HepG2 (cell line): Measurements from ENCODE around the gene RTEL1. TPM values are rescaled to one million over a fixed set of nuclear protein-coding genes. Genes with fewer than 3 reads are reported as not detected.

Experiments
- ARNT ChIP-seq: fragments of 450-650 bp; IDR thresholded peaks from 2 replicates; pipeline ENCODE4 v1.6.1; 2017
- ATF7 ChIP-seq, 2 experiments: fragments of 450-650 bp in 1 of 2; sonication (generic) in 1 of 2; formaldehyde crosslinking in 1 of 2; IDR thresholded peaks; 2 replicates each; pipeline versions ENCODE4 v1.4.0 to v1.6.1; 2016 to 2020; ENCODE audit warnings: antibody characterized with exemption in 1 of 2, mild to moderate bottlenecking in 1 of 2, missing genetic modification reagents in 1 of 2
- PBX3 ChIP-seq: sonication (generic); formaldehyde crosslinking; IDR thresholded peaks from 2 replicates; pipeline ENCODE4 v1.8.1; 2023; ENCODE audit warnings: missing genetic modification reagents, inconsistent platforms, borderline replicate concordance
- SKIL ChIP-seq: sonication (generic); formaldehyde crosslinking; IDR thresholded peaks from 2 replicates; pipeline ENCODE4 v1.8.0; 2022; ENCODE audit warnings: missing genetic modification reagents, mild to moderate bottlenecking, moderate library complexity, borderline replicate concordance
- SP140L ChIP-seq: sonication (generic); formaldehyde crosslinking; IDR thresholded peaks from 2 replicates; pipeline ENCODE4 v1.4.0; 2020; ENCODE audit warnings: missing genetic modification reagents, borderline replicate concordance
- SRF ChIP-seq: IDR thresholded peaks from 2 replicates; pipeline ENCODE4 v1.6.1; 2011; ENCODE audit warnings: mild to moderate bottlenecking, low read depth, low read length, moderate library complexity
- TSC22D2 ChIP-seq: sonication (generic); formaldehyde crosslinking; IDR thresholded peaks from 2 replicates; pipeline ENCODE4 v1.5.1; 2020; ENCODE audit warnings: missing genetic modification reagents, mild to moderate bottlenecking, borderline replicate concordance
- YY1 ChIP-seq: IDR thresholded peaks from 2 replicates; pipeline ENCODE4 v1.6.1; 2011; ENCODE audit warnings: low read length, low read depth, moderate library complexity, mild to moderate bottlenecking; ENCODE audit not compliant: insufficient read depth, insufficient replicate concordance
- ZBTB39 ChIP-seq: sonication (generic); formaldehyde crosslinking; IDR thresholded peaks from 2 replicates; pipeline ENCODE4 v1.5.0; 2020; ENCODE audit warnings: missing genetic modification reagents
- ZC3H13 ChIP-seq: sonication (generic); formaldehyde crosslinking; IDR thresholded peaks from 2 replicates; pipeline ENCODE4 v1.8.1; 2023; ENCODE audit warnings: mild to moderate bottlenecking, missing genetic modification reagents, moderate library complexity
- ZNF317 ChIP-seq: sonication (generic); formaldehyde crosslinking; IDR thresholded peaks from 2 replicates; pipeline ENCODE4 v1.5.0; 2020; ENCODE audit warnings: mild to moderate bottlenecking, missing genetic modification reagents
- ZNF326 ChIP-seq: sonication (generic); formaldehyde crosslinking; IDR thresholded peaks from 2 replicates; pipeline ENCODE4 v1.4.0; 2020; ENCODE audit warnings: missing genetic modification reagents, borderline replicate concordance
- ZNF567 ChIP-seq: sonication (generic); formaldehyde crosslinking; IDR thresholded peaks from 2 replicates; pipeline ENCODE4 v1.8.1; 2023; ENCODE audit warnings: mild to moderate bottlenecking, missing genetic modification reagents, borderline replicate concordance
- ZNF615 ChIP-seq: sonication (generic); formaldehyde crosslinking; IDR thresholded peaks from 2 replicates; pipeline ENCODE4 v1.5.0; 2020; ENCODE audit warnings: mild to moderate bottlenecking, missing genetic modification reagents, borderline replicate concordance
- ZNF737 ChIP-seq: sonication (generic); formaldehyde crosslinking; IDR thresholded peaks from 2 replicates; pipeline ENCODE4 v1.5.0; 2020; ENCODE audit warnings: missing genetic modification reagents, mild to moderate bottlenecking, borderline replicate concordance
- ZNF773 ChIP-seq: sonication (generic); formaldehyde crosslinking; IDR thresholded peaks from 2 replicates; pipeline ENCODE4 v1.4.0; 2020; ENCODE audit warnings: missing genetic modification reagents, borderline replicate concordance
- ZNF839 ChIP-seq: sonication (generic); formaldehyde crosslinking; IDR thresholded peaks from 2 replicates; pipeline ENCODE4 v1.4.0; 2020; ENCODE audit warnings: missing genetic modification reagents, mild to moderate bottlenecking, borderline replicate concordance
- polyA plus RNA-seq, 8 experiments: library from polyadenylated mRNA; depleted of rRNA in 3 of 8; stranded (reverse) in 7 of 8; unstranded in 1 of 8; fragments of >200 nt; fragmentation: Illumina TruSeq in 4 of 8; extraction: Trizol in 4 of 8; gene quantifications; 2 replicates each; pipeline versions ENCODE4 v1.2.1 to v1.2.3, GENCODE V29; 2011 to 2016; ENCODE audit warnings: low read depth in 4 of 8, missing spikeins in 1 of 8, mixed read lengths in 1 of 8; ENCODE audit not compliant: insufficient read depth in 1 of 8
- total RNA-seq, 5 experiments: library from RNA; depleted of rRNA; stranded (reverse); fragments of >200 nt; fragmentation: Illumina TruSeq; extraction: Trizol; gene quantifications; 2 replicates each; pipeline ENCODE4 v1.2.3, GENCODE V29; 2016; ENCODE audit warnings: low read depth in 1 of 5
- TF ChIP-seq, protein P1 (sequence below): sonication (generic); formaldehyde crosslinking; conservative IDR thresholded peaks from 2 replicates; pipeline ENCODE4 v1.5.0; 2020; ENCODE audit warnings: missing genetic modification reagents

RTEL1 gene
- total and polyA plus RNA-seq, 2 of the 13 experiments (the other 11 are each of a cell fraction or from before 2014, with no cell fraction given), result 21.8 to 36.4 TPM

DNA sequence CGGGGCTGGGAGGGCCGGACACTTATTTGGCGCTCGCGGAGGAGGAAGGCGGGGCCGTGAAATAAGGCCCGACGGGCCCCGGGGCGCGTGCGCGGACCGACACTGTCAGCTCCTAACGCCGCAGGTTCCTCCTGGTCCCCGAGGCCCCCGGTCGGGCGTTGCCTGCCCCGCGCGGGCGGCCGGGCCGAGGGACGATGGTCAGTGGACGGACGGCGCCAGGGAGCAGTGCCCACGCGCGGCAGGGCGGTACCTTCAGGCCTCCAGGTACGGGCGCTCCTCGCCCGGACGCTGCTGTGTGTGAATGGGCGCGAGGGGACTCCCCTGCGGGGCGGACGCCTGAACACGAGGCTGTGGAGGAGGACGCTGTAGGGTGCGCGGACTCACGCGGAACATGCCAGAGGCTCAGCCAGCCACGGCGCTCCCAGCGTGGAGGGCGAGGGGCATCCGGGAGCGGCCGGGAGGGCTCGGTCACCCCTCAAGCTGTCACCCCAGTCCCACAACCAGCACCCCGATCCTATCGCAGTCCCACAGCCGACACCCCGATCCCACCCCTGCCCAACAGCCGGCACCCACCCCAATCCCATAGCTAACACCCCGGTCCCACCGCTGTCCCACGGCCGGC, 30.9 kb upstream of the RTEL1 start (continued):
- TF ChIP-seq, protein P1, sequence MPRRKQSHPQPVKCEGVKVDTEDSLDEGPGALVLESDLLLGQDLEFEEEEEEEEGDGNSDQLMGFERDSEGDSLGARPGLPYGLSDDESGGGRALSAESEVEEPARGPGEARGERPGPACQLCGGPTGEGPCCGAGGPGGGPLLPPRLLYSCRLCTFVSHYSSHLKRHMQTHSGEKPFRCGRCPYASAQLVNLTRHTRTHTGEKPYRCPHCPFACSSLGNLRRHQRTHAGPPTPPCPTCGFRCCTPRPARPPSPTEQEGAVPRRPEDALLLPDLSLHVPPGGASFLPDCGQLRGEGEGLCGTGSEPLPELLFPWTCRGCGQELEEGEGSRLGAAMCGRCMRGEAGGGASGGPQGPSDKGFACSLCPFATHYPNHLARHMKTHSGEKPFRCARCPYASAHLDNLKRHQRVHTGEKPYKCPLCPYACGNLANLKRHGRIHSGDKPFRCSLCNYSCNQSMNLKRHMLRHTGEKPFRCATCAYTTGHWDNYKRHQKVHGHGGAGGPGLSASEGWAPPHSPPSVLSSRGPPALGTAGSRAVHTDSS, result 0 out of 2 replicates have a peak, but pooled peaks have one; percentile 63
- TF ChIP-seq ZNF737 (CRISPR knock-in tag) (no peak), PBX3 (CRISPR knock-in tag) (0 out of 2 replicates have a peak, but pooled peaks have one; percentile 45), SP140L (CRISPR knock-in tag) (peak; percentile 65; the same call in 1 of the 2 replicates), SKIL (CRISPR knock-in tag) (peak; percentile 58; the same call in 1 of the 2 replicates), ZNF773 (CRISPR knock-in tag) (peak; percentile 94; the same call in 1 of the 2 replicates), ARNT (no peak), ZNF317 (CRISPR knock-in tag) (peak; percentile 64; the same call in 1 of the 2 replicates), ZC3H13 (CRISPR knock-in tag) (peak; percentile 99), ZNF615 (CRISPR knock-in tag) (no peak), ZNF839 (CRISPR knock-in tag) (peak; percentile 84; the same call in 1 of the 2 replicates), YY1 (no peak), ZBTB39 (CRISPR knock-in tag) (no peak; the same call in 1 of the 2 replicates), ATF7 (IDR thresholded peaks at IDR 0.05) (no peak), ATF7 (CRISPR knock-in tag; IDR thresholded peaks at IDR 0.05) (peak; percentile 79; the same call in 1 of the 2 replicates), SRF (peak; percentile 19; the same call in 1 of the 2 replicates), ZNF326 (peak; percentile 90; the same call in 1 of the 2 replicates), TSC22D2 (CRISPR knock-in tag) (peak; percentile 96; the same call in 1 of the 2 replicates), ZNF567 (CRISPR knock-in tag) (peak; percentile 90; the same call in 1 of the 2 replicates)
